ENCODE data around the gene GAMT.

DNA sequence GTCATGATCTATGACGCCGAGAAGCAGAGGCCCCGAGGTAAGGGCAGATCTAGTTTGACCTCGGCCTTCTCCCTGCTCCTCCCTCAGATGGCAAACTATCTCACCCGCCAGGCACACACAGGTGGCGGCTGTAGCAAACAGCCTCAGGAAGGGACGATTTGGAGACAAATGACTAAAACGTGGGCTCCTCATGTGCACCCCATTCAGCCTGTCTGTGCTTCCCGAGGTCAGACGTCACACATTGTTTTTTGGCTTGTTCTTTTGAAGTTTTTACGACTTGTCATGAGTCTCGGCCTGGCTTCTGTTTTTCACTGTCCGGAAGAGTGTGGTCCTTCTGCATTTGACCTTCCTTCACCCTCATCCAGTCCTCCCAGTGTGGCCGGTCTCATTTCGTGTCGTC, 21.0 kb upstream of the GAMT start:
- TF ChIP-seq, protein P1, sequence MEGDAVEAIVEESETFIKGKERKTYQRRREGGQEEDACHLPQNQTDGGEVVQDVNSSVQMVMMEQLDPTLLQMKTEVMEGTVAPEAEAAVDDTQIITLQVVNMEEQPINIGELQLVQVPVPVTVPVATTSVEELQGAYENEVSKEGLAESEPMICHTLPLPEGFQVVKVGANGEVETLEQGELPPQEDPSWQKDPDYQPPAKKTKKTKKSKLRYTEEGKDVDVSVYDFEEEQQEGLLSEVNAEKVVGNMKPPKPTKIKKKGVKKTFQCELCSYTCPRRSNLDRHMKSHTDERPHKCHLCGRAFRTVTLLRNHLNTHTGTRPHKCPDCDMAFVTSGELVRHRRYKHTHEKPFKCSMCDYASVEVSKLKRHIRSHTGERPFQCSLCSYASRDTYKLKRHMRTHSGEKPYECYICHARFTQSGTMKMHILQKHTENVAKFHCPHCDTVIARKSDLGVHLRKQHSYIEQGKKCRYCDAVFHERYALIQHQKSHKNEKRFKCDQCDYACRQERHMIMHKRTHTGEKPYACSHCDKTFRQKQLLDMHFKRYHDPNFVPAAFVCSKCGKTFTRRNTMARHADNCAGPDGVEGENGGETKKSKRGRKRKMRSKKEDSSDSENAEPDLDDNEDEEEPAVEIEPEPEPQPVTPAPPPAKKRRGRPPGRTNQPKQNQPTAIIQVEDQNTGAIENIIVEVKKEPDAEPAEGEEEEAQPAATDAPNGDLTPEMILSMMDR (IDR thresholded peaks at IDR 0.05; ENCODE audit: low read length): no peak
- TF ChIP-seq EZH2 (optimal IDR thresholded peaks at IDR 0.05; ENCODE audit: low read depth, low read length): no peak

All from MM.1S (cell line).